DND-41 (cell line): Measurements from ENCODE around the gene TMPRSS9.

Experiments used
- EZH2 ChIP-seq: IDR thresholded peaks from 3 replicates; pipeline ENCODE4 v1.6.1; 2012; ENCODE audit warnings: borderline replicate concordance, low read depth, mild to moderate bottlenecking, moderate library complexity, low read length, inconsistent platforms; ENCODE audit not compliant: severe bottlenecking
- TF ChIP-seq, protein P1 (sequence below): IDR thresholded peaks from 2 replicates; pipeline ENCODE4 v1.5.1; 2012; ENCODE audit warnings: borderline replicate concordance, low read length, moderate library complexity, mild to moderate bottlenecking; ENCODE audit not compliant: poor library complexity, severe bottlenecking; ENCODE audit errors: extremely low read depth

GRCh38 chr19:2333807-2334211 lies 26.3 kb upstream of the TMPRSS9 start:
- TF ChIP-seq, protein P1, sequence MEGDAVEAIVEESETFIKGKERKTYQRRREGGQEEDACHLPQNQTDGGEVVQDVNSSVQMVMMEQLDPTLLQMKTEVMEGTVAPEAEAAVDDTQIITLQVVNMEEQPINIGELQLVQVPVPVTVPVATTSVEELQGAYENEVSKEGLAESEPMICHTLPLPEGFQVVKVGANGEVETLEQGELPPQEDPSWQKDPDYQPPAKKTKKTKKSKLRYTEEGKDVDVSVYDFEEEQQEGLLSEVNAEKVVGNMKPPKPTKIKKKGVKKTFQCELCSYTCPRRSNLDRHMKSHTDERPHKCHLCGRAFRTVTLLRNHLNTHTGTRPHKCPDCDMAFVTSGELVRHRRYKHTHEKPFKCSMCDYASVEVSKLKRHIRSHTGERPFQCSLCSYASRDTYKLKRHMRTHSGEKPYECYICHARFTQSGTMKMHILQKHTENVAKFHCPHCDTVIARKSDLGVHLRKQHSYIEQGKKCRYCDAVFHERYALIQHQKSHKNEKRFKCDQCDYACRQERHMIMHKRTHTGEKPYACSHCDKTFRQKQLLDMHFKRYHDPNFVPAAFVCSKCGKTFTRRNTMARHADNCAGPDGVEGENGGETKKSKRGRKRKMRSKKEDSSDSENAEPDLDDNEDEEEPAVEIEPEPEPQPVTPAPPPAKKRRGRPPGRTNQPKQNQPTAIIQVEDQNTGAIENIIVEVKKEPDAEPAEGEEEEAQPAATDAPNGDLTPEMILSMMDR: peak; percentile 6
- no peak for TF ChIP-seq EZH2
